ENCODE data around the gene NKIRAS2.

The NKIRAS2 gene

GRCh38 chr17:42027961-42028790 is 8.3 kb downstream of the NKIRAS2 start:
- DNase-seq, result peak in 1 of 2 experiments; percentile 40

- DNase-seq, result no peak
Observed at GRCh38 chr17:42028791-42029127, 8.9 kb downstream of the NKIRAS2 start.

- no peak for DNase-seq
Observed at GRCh38 chr17:42031584-42031983, 11.7 kb downstream of the NKIRAS2 start.

GRCh38 chr17:42034059-42034458 is 14.2 kb downstream of the NKIRAS2 start:
- no peak for DNase-seq

GRCh38 chr17:42038221-42038973 is 18.5 kb downstream of the NKIRAS2 start:
- no peak for DNase-seq

GRCh38 chr17:42039794-42040763 is 20.2 kb downstream of the NKIRAS2 start:
- DNase-seq, result no peak

GRCh38 chr17:42040818-42041217 is 20.9 kb downstream of the NKIRAS2 start:
- DNase-seq, result no peak

GRCh38 chr17:42041619-42042018 is 21.7 kb downstream of the NKIRAS2 start:
- no peak for DNase-seq

- no peak for DNase-seq
Observed at GRCh38 chr17:42042598-42043319, 22.9 kb downstream of the NKIRAS2 start.

GRCh38 chr17:42045719-42046118 is 25.8 kb downstream of the NKIRAS2 start:
- DNase-seq, result no peak

GRCh38 chr17:42047343-42047742 is 27.5 kb downstream of the NKIRAS2 start:
- no peak for DNase-seq

GRCh38 chr17:42049834-42050392 is 30.0 kb downstream of the NKIRAS2 start:
- peak in 1 of 2 experiments; percentile 49 for DNase-seq

- DNase-seq, result peak; percentile 18 to 85
Observed at GRCh38 chr17:42050393-42051012, 30.6 kb downstream of the NKIRAS2 start, which contains the start of gene C17orf113. Gene C17orf113 (minus strand): TSS chr17:42050601. CDS start chr17:42043376, 7,225 bp downstream.

- no peak for DNase-seq
Observed at GRCh38 chr17:42051013-42051400, 31.1 kb downstream of the NKIRAS2 start.

- DNase-seq, result no peak
Observed at GRCh38 chr17:42051645-42052044, 31.8 kb downstream of the NKIRAS2 start.

GRCh38 chr17:42052346-42052877 is 32.5 kb downstream of the NKIRAS2 start:
- no peak for DNase-seq

- DNase-seq, result no peak
Observed at GRCh38 chr17:42053731-42054500, 34.0 kb downstream of the NKIRAS2 start.

GRCh38 chr17:42055027-42055426 is 35.1 kb downstream of the NKIRAS2 start:
- no peak for DNase-seq

GRCh38 chr17:42055496-42055895 is 35.6 kb downstream of the NKIRAS2 start:
- no peak for DNase-seq

- DNase-seq, result no peak
Observed at GRCh38 chr17:42056635-42057034, 36.7 kb downstream of the NKIRAS2 start.
